Measurements from ENCODE around the gene LBP.

GRCh38 chr20:38349856-38350255 is 3.6 kb downstream of the LBP start:
- TF ChIP-seq GATA2 (IDR thresholded peaks at IDR 0.05; ENCODE audit: low read depth, low read length), result no peak
- no peak for TF ChIP-seq GATA3 (IDR thresholded peaks at IDR 0.05; ENCODE audit: low read depth, low read length)
